22Rv1 (cell line): Measurements from ENCODE around the gene TOLLIP.

Experiments
- CTCF ChIP-seq: fragments of 450-650 bp; IDR thresholded peaks from 2 replicates; pipeline ENCODE4 v1.5.1; 2017; ENCODE audit warnings: mild to moderate bottlenecking
- ZFX ChIP-seq: fragments of 450-650 bp; IDR thresholded peaks from 2 replicates; pipeline ENCODE4 v1.6.1; 2017; ENCODE audit warnings: antibody characterized with exemption, borderline replicate concordance

DNA sequence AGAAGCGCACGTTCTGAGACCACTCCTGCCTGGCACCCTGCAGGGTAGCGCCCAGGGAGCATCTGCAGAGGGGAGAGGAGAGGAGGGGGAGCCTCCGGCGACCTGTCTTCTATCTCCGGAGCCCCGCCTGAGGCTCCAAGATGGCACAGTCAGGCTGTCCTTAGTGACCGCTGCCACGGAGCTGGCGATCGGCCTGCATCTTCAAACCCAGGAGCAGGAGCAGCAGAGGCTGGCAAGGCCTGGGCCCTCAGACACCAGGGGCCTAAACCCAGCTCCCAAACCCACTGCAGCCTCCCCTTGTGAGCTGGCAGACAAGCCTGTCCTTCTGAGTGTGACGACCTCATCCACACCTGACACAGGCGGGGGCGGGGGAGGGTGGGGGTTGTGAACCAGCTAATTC is 34.9 kb downstream of the TOLLIP start:
- TF ChIP-seq CTCF (no peak), ZFX (no peak)
